ENCODE data around the gene FAM168A. TPM values are rescaled to one million over a fixed set of nuclear protein-coding genes. Genes with fewer than 3 reads are reported as not detected.

FAM168A gene
- total RNA-seq, 4 donors from 2014 or later = 22.2 to 35.7 (median 30.4) TPM

DNA sequence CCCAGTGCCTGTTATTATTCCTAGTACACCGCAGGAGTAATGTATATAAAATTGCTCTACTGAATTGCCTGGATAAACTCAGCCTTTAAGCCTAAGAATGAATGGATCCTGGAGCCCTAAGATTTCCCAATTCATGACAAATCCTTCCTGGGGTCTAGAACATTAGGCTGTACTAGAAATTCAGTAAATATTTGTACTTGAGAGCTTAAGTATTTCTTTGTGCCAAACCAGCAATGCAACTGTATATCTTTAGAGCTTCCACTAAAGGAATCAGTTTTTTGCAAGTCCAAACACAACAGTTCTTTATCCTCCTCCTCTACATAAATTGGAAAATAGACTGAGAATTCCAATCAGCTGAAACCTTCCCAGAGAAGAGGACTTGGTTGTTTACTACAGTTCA, 65.6 kb downstream of the FAM168A start:
- peak in 1 of 3 donors; percentile 53 for DNase-seq
- Histone ChIP-seq H3K4me3 (no peak overlapping the region), H3K9me3 (no peaks in the 10 kb centered on the region), H3K27ac (no peak overlapping the region), H3K36me3 (no peaks in the 10 kb centered on the region), H3K4me1 (peaks cover 0 to 59% (median 2%) of the 10 kb centered on the region in 4 donors), H3K27me3 (no peaks in the 10 kb centered on the region)
- TF ChIP-seq POLR2A (IDR thresholded peaks at IDR 0.05) = no peak

GRCh38 chr11:73531386-73531785, 66.5 kb downstream of the FAM168A start:
- Histone ChIP-seq H3K36me3 (no peaks in the 10 kb centered on the region), H3K4me3 (no peak overlapping the region), H3K27me3 (no peaks in the 10 kb centered on the region), H3K9me3 (no peaks in the 10 kb centered on the region), H3K4me1 (peaks cover 0 to 59% (median 2%) of the 10 kb centered on the region in 4 donors), H3K27ac (no peak overlapping the region)
- DNase-seq = no peak
- TF ChIP-seq, protein P1, sequence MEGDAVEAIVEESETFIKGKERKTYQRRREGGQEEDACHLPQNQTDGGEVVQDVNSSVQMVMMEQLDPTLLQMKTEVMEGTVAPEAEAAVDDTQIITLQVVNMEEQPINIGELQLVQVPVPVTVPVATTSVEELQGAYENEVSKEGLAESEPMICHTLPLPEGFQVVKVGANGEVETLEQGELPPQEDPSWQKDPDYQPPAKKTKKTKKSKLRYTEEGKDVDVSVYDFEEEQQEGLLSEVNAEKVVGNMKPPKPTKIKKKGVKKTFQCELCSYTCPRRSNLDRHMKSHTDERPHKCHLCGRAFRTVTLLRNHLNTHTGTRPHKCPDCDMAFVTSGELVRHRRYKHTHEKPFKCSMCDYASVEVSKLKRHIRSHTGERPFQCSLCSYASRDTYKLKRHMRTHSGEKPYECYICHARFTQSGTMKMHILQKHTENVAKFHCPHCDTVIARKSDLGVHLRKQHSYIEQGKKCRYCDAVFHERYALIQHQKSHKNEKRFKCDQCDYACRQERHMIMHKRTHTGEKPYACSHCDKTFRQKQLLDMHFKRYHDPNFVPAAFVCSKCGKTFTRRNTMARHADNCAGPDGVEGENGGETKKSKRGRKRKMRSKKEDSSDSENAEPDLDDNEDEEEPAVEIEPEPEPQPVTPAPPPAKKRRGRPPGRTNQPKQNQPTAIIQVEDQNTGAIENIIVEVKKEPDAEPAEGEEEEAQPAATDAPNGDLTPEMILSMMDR (IDR thresholded peaks at IDR 0.05) = no peak
- no peak for TF ChIP-seq POLR2A (IDR thresholded peaks at IDR 0.05)

DNA sequence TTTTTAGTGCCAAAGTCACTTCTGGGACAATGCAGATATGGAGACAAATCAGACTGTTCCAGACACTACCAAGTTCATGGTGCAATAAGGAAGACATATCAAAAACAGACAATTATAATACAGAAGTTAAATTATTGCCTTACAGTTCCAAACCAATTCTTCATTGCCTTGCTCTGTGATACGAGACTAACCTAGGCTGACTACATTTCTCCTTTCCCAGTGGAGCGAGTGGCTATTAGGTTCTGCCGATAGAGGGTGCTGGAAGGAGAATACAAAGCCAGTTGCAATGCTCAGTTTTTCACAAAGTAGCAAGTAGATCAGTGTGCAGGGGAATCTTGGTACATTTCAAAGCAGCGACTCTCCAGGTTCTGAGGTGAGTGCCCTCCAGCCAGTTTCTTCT, 67.8 kb downstream of the FAM168A start:
- no peaks in the 10 kb centered on the region for H3K9me3 ChIP-seq
- no peaks in the 10 kb centered on the region for H3K27me3 ChIP-seq
- H3K4me3 ChIP-seq = no peak overlapping the region
- peak overlapping the region in 2 of 4 donors; percentile 3 to 13 for H3K27ac ChIP-seq
- peak in 1 of 3 donors; percentile 58 for DNase-seq
- TF ChIP-seq POLR2A (IDR thresholded peaks at IDR 0.05) = no peak
- TF ChIP-seq, protein P1 (IDR thresholded peaks at IDR 0.05) = peak in 4 of 6 experiments; percentile 24 to 69 (median 64)
- peaks cover 0 to 59% (median 2%) of the 10 kb centered on the region in 4 donors for H3K4me1 ChIP-seq
- no peaks in the 10 kb centered on the region for H3K36me3 ChIP-seq

GRCh38 chr11:73529204-73529530, 68.7 kb downstream of the FAM168A start:
- Histone ChIP-seq H3K4me3 (no peak overlapping the region), H3K27me3 (no peaks in the 10 kb centered on the region), H3K9me3 (no peaks in the 10 kb centered on the region), H3K27ac (peak overlapping the region in 1 of 4 donors; percentile 64), H3K4me1 (peaks cover 0 to 59% (median 2%) of the 10 kb centered on the region in 4 donors), H3K36me3 (no peaks in the 10 kb centered on the region)
- no peak for DNase-seq
- no peak for TF ChIP-seq POLR2A (IDR thresholded peaks at IDR 0.05)
- TF ChIP-seq, protein P1 (IDR thresholded peaks at IDR 0.05) = no peak

GRCh38 chr11:73528483-73529203, 69.3 kb downstream of the FAM168A start:
- peak overlapping the region in 3 of 4 donors; percentile 8 to 39 (median 34) for H3K4me3 ChIP-seq
- peak overlapping the region in 3 of 4 donors; percentile 37 to 64 (median 37) for H3K27ac ChIP-seq
- H3K4me1 ChIP-seq = peaks cover 0 to 53% (median 2%) of the 10 kb centered on the region in 4 donors
- DNase-seq = no peak
- no peaks in the 10 kb centered on the region for H3K27me3 ChIP-seq
- no peaks in the 10 kb centered on the region for H3K36me3 ChIP-seq
- no peaks in the 10 kb centered on the region for H3K9me3 ChIP-seq
- TF ChIP-seq, protein P1 (IDR thresholded peaks at IDR 0.05) = no peak
- no peak for TF ChIP-seq POLR2A (IDR thresholded peaks at IDR 0.05)

DNA sequence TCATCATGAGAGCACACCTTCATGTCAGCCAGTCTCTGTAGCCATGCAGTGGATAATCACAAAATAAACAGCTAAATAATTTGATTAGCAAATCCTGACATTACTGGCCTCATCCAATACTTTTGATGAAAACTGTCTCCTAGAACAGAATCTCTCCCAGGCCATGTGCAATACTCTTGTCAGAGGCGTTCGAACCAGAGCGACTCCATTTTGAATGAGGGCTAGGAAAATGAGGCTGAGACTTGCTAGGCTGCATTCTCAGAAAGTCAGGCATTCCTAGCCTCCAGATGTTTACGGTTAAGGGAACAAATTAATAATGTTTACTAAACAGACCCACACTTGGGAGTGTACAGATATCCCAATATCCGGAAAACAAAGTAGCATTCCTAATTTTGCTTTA, 69.9 kb downstream of the FAM168A start:
- TF ChIP-seq, protein P1 (IDR thresholded peaks at IDR 0.05) = no peak
- no peak for TF ChIP-seq POLR2A (IDR thresholded peaks at IDR 0.05)
- Histone ChIP-seq H3K9me3 (no peaks in the 10 kb centered on the region), H3K27me3 (no peaks in the 10 kb centered on the region), H3K27ac (peak overlapping the region in 2 of 4 donors; percentile 37 to 64), H3K4me3 (no peak overlapping the region), H3K4me1 (peaks cover 0 to 48% (median 2%) of the 10 kb centered on the region in 4 donors), H3K36me3 (no peaks in the 10 kb centered on the region)
- no peak for DNase-seq

Measured in Peyer's patch (tissue), 4 donors.